Uterus (tissue), 2 donors: ENCODE results near the gene PACC1.

Experiments used
- CTCF ChIP-seq, 4 experiments: fragments of 200-600 bp in 2 of 4; fragments of 450-650 bp in 2 of 4; sonication (generic) in 2 of 4; IDR thresholded peaks; one replicate each; pipeline ENCODE4 v1.5.1; 2016 to 2019; ENCODE audit warnings: antibody characterized with exemption in 4 of 4, mild to moderate bottlenecking in 2 of 4, moderate library complexity in 1 of 4
- POLR2A ChIP-seq, 2 donors: fragments of 450-650 bp; IDR thresholded peaks; one replicate each; pipeline ENCODE4 v1.6.1; 2016; ENCODE audit warnings: antibody characterized with exemption in 2 of 2, mild to moderate bottlenecking in 1 of 2, moderate library complexity in 1 of 2

GRCh38 chr1:212396638-212397037 is 18.0 kb downstream of the PACC1 start:
- TF ChIP-seq CTCF (IDR thresholded peaks at IDR 0.05) = no peak
- no peak for TF ChIP-seq POLR2A (IDR thresholded peaks at IDR 0.05)
